ENCODE measurements around the gene C12orf50.
"Not testable (repeated sequence)": the region's sequence is repeated elsewhere in the genome, so short reads cannot be mapped to it uniquely, and the experiment has no call there.

C12orf50 gene, protein sequence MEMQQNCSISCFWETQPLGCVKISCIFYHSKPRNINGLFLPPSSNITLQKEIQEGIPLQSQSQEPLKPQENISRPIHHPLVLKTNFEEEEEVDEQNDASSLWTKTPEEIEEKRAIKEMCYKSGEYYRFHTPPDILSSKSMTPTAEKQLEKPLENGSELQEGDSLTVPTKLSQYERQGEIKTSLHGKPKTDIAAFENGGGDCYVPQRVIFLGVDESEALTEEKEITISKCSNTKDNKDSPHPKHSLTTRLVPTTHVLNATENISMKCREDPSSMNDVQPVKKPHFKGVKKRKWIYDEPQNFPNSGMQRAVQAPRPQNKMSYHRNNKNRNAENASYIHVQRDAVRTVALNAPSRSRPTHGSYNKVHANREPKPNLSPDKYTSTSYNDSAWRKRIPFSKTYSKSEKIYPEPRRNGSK

DNA sequence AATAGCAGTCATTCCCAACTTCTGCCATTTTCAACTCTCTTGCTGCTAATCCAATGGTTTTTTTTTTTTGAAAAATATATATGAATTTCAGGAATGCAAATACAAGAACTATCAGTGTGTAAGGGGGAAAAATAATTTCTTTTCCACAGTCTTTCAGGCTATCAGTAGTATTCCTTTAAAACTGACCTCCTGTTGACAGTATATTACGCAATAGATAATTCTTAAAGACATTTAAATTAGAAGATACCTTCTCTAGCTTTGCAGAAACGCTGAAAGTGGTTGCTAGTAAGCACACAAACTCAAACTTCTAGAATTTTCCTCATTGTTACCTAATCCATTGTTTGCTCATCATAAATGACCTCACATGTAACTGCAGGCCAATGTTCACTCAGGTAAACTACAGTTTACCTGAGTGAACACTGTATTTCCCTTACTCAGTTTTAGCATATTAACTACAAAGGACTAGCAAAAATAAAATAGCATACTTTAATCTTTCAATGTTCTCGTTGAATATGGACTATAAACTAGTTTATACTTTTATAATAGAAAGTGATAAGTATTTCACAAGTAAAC is at the start of gene C12orf50:
Gene C12orf50 (minus strand): TSS at position 309 of the 573 bp plus-strand sequence. CDS start 2,439 bp downstream, outside the sequence.
- DNase-seq (ENCODE audit: low read depth): no peak

DNA sequence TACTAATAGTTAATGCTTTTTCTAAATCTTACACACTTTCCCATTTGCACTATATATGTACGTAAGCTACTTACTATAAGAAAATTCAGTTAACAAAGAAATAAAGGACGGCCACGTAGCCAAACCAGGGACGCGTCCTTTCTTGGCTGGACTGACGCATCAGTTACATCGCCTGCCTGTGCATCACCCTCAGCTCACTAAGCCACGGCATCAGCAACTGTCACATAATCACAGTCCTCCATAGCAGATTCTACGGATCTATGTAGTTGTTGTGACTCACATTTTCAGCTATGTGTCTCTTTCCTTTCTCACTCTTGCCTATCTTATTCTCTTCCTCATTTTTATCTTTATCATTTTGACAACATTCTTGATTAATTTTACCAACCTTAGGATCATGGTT is 38.1 kb upstream of the C12orf50 start:
- DNase-seq (ENCODE audit: low read depth): no peak

DNA sequence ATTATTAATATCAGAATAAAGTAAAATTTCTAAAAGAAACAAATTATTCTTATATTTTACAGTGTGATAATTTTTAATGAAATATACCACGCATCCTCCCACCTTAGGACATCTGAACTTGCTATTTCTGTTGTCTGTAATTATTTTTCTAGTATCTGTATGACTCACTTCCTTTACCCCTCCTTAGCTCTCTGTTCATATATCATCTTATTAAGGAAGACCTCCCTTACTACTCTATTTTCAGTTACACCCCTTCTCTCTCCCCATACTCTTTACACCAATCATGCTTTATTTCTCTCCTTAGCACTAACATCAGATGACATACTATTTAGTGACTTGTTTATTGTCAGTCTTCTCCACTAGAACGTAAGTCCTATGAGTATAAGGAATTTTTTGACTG is 34.2 kb upstream of the C12orf50 start:
- DNase-seq (ENCODE audit: low read depth): no peak

DNA sequence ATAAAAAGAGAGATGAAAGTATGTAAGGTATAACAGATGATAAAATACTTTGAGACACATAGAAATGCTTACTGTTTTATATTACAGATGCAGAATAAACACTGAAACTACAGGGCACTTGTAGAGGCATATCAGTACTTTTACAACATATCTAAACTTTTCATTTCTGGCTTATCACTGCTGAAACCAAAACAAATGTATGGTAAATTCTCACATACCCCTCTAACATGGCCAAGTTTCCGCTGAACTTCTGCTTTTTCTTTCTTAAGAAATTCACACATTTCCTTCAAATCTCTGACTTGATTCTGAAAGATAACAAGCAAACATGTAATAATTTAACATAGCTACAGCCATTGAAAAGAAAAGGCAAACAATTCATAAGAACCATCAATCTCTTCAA is 33.3 kb upstream of the C12orf50 start:
- no peak for DNase-seq (ENCODE audit: low read depth)

DNA sequence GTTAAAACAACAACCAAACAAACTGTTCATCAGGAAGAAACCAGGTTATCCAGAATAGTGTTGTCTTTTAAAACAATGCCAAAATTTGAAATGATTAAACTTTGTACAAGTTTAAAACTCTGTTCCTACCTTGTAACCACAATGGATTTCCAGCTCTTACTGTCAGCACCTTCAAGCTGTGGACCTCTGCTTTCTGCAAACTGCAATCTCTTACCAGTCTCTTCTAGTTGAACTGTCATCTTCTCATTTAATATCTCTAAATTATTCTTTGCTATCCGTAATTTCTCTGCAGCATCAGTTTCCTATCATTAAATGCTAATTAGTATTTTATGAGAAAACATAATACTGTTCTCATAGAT is 29.5 kb upstream of the C12orf50 start:
- no peak for DNase-seq (ENCODE audit: low read depth)

DNA sequence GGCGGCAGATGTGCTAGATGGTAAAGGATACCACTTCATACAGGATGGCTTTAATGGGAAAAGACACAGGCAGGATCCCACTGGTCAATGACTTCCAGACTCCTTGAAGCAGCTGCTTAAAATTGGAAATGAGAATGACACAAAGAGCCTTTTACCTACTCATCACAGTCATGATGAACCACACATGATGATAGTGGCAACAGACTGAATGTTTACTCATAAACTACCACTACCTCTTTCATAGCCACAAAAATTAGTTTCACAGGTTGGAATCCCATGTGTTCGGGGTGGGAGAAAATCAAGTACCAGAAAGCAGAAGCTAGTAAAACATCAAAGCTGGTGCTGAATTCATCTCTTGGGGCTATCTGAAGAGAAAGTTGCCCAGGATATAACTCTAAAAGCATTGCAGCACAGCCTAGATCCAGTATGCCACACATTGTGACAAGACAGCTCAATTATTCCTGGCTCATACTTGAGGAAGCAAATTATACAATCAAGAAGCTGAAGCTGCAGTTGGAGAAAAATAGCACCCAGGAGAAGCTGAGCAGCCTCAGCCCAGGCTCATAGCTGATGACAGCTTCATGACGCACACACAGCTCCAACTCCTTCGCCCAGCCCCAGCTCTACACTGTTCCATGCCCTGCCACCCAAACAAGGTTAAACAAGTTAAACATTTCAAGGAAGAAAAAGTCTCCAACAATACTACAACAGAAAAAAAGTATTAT is 29.0 kb upstream of the C12orf50 start:
- DNase-seq (ENCODE audit: low read depth): peak; percentile 11

DNA sequence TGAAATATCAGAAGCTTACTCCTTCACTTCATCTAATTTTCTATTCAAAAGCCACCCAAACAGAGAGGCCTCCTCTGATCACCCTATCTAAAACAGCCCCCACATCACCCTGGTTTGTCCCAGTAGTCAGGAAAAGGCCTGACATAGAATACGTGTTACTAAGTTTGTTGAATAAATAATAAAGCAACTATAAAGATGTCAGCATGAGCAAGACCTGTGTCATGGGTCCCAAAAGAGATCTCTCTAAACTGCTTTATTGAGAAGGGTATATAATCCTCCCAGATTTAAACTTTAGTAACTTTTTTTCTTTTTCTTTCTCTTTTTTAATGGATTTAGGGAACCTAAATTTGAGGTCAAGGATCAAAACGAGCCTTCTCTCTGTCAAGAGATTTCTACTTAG is 27.4 kb upstream of the C12orf50 start:
- DNase-seq (ENCODE audit: low read depth): no peak

DNA sequence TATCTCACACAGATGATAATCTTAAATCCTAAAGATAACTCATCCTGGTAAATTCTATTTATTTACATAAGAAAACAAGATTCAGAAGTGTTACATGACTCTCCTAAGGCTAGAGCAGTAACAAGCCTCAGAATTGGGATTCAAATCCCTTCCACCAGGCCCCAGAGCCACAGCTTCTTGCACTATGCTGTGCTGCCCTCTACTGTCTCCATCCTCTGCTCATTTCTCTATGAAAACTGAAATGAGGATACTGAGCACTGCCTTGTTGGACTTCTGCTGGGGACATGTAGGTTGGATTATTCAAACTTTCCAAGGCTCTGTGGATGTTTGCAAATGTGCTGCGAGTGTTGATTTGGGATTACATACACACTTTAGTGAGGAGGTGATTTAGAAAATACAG is 23.5 kb upstream of the C12orf50 start:
- DNase-seq (ENCODE audit: low read depth): peak; percentile 20

DNA sequence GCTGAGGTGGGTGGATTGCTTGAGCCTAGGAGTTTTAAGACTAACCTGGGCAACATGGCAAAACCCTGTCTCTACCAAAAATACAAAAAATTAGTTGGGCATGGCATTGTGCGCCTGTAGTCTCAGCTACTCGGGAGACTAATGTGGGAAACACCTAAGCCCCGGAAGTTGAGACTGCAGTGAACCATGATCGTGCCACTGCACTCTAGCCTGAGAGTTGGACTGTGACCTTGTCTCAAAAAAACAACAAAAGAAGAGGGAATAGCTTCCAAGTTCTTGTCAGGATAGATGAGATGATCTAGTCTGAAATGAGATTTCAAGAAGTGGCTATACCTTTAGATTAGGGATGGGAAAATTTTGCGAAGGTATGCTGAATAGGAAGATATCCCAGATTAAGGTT is 14.8 kb upstream of the C12orf50 start:
- no peak for DNase-seq (ENCODE audit: low read depth)

DNA sequence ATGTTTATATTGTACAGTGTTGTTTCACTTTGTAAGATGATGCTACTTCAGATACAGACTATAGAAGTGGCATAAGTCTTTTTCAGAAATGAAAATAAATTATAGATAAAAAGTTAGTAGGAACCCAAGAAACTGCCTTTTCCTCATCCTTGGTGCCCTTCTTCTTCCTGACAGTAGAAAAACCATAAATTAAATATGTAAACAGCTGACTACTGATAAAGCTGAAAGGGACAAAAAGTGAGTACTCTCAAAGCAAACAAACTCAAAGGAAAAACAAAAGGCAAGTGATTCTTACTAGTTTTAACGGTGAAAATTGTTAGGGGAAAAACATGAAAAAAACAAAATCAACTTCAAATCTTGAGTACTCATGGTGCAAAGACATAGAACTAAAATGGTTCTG is 8.6 kb upstream of the C12orf50 start:
- no peak for DNase-seq (ENCODE audit: low read depth)

DNA sequence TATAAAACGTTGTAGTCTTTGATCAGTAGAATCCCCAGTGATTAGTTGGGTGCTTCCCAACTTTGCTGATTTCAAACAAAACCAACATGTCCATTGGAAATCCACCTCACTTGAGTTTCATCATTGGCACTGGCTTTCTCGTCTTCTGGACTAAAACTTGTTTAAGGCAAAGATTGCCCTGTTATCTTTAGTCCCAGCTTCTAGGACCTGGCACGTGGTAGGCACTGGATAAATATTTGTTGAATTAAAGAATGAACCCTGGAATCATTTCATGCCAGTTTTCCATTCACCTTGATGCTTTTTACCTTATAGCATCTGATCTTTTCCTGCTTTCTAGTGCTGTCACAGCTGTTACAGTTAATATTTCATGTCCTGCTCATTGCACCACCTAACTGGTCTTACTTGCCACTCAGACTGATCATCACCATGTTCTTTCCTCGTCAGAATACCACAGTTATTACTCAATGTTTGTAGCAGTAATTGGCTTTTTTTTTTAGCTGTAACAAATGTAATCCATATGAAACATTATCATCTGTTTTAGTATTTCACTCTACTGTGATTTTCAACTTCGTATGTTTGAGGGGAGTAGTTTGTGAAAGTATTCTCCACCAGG is 7.3 kb upstream of the C12orf50 start:
- DNase-seq (ENCODE audit: low read depth): peak; percentile 35

DNA sequence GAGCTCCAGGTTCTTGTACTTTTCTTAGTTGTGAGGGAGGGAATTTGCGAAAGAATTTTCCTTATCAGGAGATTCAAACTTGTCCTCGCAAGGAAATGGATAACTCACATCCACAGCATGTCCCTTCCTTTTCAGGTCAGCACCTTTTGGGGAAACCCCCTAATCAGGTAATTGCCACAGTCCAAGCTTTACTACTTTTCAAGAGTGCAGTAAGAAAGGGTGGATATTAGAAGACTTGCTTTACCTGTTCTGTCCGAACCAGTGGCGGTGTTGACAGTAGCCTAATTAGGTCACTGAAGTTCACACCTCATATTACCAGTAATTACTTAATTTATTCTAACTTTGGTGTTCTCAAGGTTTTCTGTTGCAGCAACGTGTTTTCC is 6.7 kb upstream of the C12orf50 start:
- no peak for DNase-seq (ENCODE audit: low read depth)

DNA sequence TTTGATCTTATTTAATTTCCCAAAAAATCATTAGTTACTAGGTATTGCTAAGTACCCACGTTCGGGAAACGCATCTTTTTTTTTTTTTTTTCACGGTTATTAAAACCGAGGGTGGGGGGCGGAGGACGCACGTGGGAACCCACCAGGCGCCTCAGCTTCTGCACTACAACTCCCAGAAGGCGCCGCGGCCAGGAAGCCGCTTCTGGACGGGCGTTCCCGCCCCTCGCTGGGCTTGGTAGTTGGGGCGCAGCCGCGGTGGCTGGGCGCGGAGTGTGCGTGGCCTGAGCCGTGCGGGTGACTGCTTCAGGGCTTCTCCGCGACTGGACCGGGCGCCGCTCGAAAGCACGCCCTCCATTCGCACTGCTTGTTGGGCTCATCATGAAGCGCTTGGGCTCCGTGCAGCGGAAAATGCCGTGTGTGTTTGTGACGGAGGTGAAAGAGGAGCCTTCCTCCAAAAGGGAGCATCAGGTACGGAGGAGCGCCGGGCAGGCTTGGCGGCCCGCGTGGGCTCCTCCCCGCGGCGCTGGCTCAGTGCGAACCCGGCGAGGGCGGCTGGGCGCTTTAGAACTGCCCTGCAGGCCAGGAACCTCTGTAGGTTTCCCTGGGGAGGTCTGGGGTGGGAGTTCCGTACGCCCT is 6.2 kb upstream of the C12orf50 start:
- DNase-seq (ENCODE audit: low read depth): peak; percentile 57

DNA sequence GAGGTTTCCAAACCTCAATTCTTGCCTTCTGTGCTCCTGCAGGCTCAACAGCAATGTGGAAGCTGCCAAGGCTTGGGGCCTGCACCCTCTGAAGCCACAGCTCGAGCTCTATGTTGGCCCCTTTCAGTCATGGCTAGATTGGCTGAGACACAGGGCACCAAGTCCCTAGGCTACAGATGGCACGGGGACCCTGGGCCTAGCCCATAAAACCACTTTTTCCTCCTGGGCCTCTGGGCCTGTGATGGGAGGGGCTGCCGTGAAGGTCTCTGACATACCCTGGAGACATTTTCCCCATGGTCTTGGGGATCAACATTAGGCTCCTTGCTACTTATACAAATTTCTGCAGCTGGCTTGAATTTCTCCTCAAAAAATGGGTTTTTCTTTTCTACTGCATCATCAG is 2.0 kb upstream of the C12orf50 start:
- not testable (repeated sequence) for DNase-seq (ENCODE audit: low read depth)

DNA sequence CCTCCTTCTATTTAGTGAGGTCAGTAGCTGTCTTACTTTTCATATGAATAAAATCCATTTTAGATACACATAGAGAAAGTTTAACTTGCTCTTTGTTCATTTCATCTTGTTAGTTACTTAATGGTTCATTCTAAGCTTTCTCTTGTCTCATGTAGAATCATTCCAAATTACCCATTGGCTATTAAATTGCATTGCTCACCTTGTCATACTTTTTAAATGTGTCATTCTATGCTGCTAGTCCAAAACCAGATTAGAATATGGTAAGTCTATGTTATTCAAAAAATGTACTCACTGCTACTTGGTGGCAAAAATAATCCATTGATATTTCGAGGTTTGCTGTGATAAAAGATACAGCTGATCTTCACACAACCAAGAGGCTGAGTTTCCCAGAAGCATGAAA is 3.0 kb downstream of the C12orf50 start:
- DNase-seq (ENCODE audit: low read depth): no peak

DNA sequence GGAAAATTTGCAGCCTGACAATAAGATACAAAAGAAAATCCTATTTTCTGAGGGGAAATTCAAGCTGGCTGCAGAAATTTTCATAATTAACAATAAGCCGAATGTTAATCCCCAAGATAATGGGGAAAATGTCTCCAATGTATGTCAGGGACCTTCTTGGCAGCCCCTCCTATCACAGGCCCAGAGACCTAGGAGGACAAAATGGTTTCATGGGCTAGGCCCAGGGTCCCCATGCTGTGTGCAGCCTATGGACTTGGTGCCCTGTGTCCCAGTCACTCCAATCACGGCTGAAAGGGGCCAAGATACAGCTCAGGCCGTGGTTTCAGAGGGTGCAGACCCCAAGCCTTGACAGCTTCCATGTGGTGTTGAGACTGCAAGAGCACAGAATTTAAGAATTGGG is 11.2 kb downstream of the C12orf50 start:
- no peak for DNase-seq (ENCODE audit: low read depth)

DNA sequence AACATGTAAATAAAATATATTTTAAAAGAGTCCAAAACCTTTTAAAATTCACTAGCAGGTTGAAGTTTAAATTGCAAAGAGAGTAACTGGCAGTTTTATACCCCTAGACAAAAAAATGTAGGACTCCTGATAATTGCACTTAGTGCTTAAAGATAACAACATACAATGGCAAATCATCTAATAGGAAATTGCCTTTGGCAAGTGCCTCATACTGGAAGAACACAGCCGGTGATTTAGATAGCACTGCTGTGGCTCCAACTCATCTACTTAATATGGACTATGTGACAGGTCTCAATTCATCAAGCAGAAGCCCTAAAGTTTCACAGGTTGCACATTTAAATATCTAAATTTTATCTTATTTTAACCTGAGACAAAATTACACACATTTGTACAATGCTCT is 13.4 kb downstream of the C12orf50 start:
- no peak for DNase-seq (ENCODE audit: low read depth)

DNA sequence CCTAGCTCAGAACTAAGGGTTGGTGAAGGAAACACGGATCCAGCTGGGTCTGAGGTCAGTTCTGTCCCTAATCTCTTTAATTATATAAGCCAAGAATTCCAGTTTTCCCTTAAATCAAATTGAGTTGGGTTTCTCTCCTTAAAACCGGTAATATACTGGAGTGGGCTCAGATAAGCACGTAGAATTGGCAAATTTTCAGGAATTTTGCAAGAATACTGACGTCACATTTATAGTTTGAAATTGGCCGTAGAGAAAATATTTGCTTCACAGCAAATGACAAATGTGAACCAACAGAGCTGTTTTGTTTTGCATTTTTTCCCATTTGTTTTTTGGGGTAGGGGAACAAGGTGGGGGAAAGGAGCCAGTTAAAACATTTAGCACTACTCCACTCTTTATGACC is 17.4 kb downstream of the C12orf50 start:
- DNase-seq (ENCODE audit: low read depth): no peak

DNA sequence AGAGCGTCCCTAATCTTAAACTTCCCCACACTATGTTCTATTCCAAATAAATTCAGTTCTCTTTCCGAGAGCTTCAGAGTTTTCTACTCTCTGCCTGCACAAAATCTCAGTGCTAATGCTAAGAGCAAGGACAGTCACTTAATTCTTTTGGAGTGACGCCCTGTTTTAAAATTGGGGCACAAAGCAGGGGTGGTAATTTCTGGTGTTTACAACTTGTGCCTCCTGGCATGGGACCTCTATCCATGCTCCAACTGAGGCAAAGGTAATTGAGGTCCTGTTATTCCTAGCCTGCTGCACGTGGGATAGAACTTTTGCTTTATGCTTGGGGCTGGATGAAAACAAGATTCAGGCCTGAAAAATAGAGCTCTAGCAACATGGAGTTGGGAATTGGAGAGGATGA is 22.9 kb downstream of the C12orf50 start:
- no peak for DNase-seq (ENCODE audit: low read depth)

DNA sequence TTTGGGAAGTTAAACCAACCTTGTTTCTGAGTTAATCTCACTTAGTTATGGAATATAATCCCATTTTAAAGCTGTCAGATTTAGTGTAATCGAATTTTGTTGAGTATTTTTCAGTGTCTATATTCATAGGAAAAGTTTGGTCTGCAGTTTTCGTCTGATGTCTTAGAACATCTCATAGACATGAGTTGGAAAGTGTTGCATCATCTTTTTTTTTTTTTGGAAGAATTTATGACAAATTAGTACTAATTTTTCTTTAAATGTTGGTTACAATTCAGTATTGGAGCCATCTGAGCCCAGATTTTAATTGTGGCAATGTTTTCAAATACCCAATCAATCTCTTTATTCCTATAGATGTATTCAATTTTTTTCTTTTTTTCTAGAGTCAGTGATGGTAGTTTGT is 27.9 kb downstream of the C12orf50 start:
- DNase-seq (ENCODE audit: low read depth): no peak

DNA sequence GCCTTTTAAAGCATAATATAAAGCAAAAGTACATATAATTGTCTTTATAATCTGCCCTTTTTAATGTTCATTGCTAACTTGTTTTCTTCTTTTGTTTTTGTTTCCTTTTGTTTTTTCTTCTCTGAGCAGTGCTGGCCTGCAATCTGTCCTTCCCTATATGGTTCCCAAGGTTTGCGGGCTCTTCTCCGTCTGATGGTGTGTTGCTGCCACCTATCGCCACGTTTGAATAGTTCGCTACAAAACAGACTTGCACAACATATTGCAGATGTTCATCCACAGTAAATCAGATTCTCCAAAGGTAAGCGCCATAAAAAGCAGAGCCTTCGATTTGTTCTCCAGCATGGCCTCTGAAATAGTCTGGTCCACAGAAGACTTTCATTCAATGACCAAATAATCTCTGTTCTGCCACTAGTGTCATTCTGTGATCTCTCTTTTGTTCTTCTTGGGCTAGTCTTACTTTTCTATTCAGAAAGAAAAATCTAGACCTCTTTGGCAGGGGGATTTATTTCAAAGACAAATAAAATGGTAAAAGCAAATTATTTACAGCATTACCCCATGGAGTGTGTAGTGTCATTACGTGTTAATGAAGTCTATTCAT is 33.5 kb downstream of the C12orf50 start:
- peak; percentile 40 for DNase-seq (ENCODE audit: low read depth)

DNA sequence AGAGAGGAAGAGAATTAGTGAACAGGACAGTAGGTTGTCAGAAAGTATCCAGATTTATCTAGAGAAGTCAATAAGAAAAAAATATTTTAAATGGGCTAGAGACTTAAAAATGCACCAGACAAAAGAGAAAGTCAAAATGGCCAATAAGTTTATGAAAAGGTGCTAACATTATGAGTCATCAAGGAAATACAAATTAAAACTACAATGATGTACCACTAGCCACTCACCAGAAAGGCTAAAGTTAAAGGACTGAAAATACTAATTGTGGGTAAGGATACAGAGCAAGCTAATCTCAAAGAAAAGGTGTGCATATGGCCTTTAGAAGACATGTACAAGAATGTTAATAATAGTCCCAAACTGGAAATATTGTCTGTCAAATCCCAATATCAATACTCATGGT is 37.7 kb downstream of the C12orf50 start:
- DNase-seq (ENCODE audit: low read depth): no peak

Data from GM04504 (cell line).